Measurements from ENCODE around the gene SBK1.

- TF ChIP-seq MAX (IDR thresholded peaks at IDR 0.05; ENCODE audit: low read depth, low read length): no peak
- TF ChIP-seq CTCF (IDR thresholded peaks at IDR 0.05; ENCODE audit: low read depth, low read length): no peak
- TF ChIP-seq POLR2A (IDR thresholded peaks at IDR 0.05; ENCODE audit: extremely low read depth, insufficient read length): no peak
- no peak for TF ChIP-seq MYC (IDR thresholded peaks at IDR 0.05; ENCODE audit: low read depth, low read length)
Observed at GRCh38 chr16:28288114-28288513, 4.2 kb upstream of the SBK1 start.
